OCI-LY3 (cell line): Measurements from ENCODE around the gene TIPARP.

Source experiments
- H2AFZ ChIP-seq: fragments of 200-600, 300-600 bp; shearing (Covaris generic); 2 replicates; pipeline ENCODE4 v1.6.0; 2014; ENCODE audit warnings: antibody characterized with exemption, low read depth, low read length
- H3K27ac ChIP-seq: fragments of 200-600, 300-600 bp; sonication (generic); 2 replicates; pipeline ENCODE4 v1.5.1; 2014; ENCODE audit warnings: mild to moderate bottlenecking, low read length, moderate library complexity, mixed read lengths
- H3K27me3 ChIP-seq: fragments of 200-600, 300-600 bp; sonication (generic); 2 replicates; pipeline ENCODE4 v1.6.1; 2014; ENCODE audit warnings: low read depth, low read length, mixed read lengths
- H3K36me3 ChIP-seq: fragments of 200-600, 300-600 bp; sonication (generic); replicated peaks from 2 replicates; pipeline ENCODE3; 2014; ENCODE audit warnings: low read depth, low read length, mixed read lengths
- H3K4me1 ChIP-seq: fragments of 300-600, 200-600 bp; sonication (generic); 2 replicates; pipeline ENCODE4 v1.6.1; 2014; ENCODE audit warnings: low read length, mixed read lengths
- H3K4me2 ChIP-seq: fragments of 200-600, 300-600 bp; sonication (generic); 2 replicates; pipeline ENCODE4 v1.6.1; 2014; ENCODE audit warnings: low read length, mixed read lengths
- H3K4me3 ChIP-seq: fragments of 300-600, 200-600 bp; sonication (generic); 2 replicates; pipeline ENCODE4 v1.5.1; 2014; ENCODE audit warnings: antibody characterized with exemption, mild to moderate bottlenecking, low read length, moderate library complexity
- H3K79me2 ChIP-seq: fragments of 300-600, 200-600 bp; shearing (Covaris generic); 2 replicates; pipeline ENCODE4 v1.6.1; 2014; ENCODE audit warnings: mild to moderate bottlenecking, low read length, mixed read lengths
- H3K9ac ChIP-seq: fragments of 300-600, 200-600 bp; shearing (Covaris generic); 2 replicates; pipeline ENCODE4 v1.6.0; 2014; ENCODE audit warnings: mild to moderate bottlenecking, low read length, moderate library complexity
- H3K9me3 ChIP-seq: fragments of 200-600, 300-600 bp; shearing (Covaris generic); 2 replicates; pipeline ENCODE4 v1.6.1; 2014; ENCODE audit warnings: low read length, mixed read lengths; ENCODE audit not compliant: insufficient read depth
- H4K20me1 ChIP-seq: fragments of 200-600, 300-600 bp; sonication (generic); 2 replicates; pipeline ENCODE4 v1.6.1; 2016; ENCODE audit warnings: low read length, mixed read lengths; ENCODE audit not compliant: insufficient read depth
- EZH2phosphoT487 ChIP-seq: fragments of 200-600 bp; shearing (Covaris generic); IDR thresholded peaks from 2 replicates; pipeline ENCODE4 v1.6.1; 2018; ENCODE audit warnings: antibody characterized with exemption, mixed run types, low read depth
- TF ChIP-seq, protein P1 (sequence below): fragments of 200-600, 300-600 bp; sonication (generic); IDR thresholded peaks from 2 replicates; pipeline ENCODE4 v1.5.1; 2014; ENCODE audit warnings: antibody characterized with exemption, low read length, low read depth

The TIPARP gene

GRCh38 chr3:156628836-156629618 lies 45.4 kb upstream of the TIPARP start:
- H3K9ac ChIP-seq = no peak overlapping the region
- H3K4me1 ChIP-seq = no peaks in the 10 kb centered on the region
- no peak for TF ChIP-seq EZH2phosphoT487
- TF ChIP-seq, protein P1, sequence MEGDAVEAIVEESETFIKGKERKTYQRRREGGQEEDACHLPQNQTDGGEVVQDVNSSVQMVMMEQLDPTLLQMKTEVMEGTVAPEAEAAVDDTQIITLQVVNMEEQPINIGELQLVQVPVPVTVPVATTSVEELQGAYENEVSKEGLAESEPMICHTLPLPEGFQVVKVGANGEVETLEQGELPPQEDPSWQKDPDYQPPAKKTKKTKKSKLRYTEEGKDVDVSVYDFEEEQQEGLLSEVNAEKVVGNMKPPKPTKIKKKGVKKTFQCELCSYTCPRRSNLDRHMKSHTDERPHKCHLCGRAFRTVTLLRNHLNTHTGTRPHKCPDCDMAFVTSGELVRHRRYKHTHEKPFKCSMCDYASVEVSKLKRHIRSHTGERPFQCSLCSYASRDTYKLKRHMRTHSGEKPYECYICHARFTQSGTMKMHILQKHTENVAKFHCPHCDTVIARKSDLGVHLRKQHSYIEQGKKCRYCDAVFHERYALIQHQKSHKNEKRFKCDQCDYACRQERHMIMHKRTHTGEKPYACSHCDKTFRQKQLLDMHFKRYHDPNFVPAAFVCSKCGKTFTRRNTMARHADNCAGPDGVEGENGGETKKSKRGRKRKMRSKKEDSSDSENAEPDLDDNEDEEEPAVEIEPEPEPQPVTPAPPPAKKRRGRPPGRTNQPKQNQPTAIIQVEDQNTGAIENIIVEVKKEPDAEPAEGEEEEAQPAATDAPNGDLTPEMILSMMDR = no peak
- no peak overlapping the region for H3K4me2 ChIP-seq
- no peaks in the 10 kb centered on the region for H3K9me3 ChIP-seq
- H3K27me3 ChIP-seq = no peaks in the 10 kb centered on the region
- H2AFZ ChIP-seq = no peak overlapping the region
- H4K20me1 ChIP-seq = no peaks in the 10 kb centered on the region
- no peak overlapping the region for H3K27ac ChIP-seq
- H3K4me3 ChIP-seq = no peak overlapping the region
- no peaks in the 10 kb centered on the region for H3K36me3 ChIP-seq
- no peaks in the 10 kb centered on the region for H3K79me2 ChIP-seq

DNA sequence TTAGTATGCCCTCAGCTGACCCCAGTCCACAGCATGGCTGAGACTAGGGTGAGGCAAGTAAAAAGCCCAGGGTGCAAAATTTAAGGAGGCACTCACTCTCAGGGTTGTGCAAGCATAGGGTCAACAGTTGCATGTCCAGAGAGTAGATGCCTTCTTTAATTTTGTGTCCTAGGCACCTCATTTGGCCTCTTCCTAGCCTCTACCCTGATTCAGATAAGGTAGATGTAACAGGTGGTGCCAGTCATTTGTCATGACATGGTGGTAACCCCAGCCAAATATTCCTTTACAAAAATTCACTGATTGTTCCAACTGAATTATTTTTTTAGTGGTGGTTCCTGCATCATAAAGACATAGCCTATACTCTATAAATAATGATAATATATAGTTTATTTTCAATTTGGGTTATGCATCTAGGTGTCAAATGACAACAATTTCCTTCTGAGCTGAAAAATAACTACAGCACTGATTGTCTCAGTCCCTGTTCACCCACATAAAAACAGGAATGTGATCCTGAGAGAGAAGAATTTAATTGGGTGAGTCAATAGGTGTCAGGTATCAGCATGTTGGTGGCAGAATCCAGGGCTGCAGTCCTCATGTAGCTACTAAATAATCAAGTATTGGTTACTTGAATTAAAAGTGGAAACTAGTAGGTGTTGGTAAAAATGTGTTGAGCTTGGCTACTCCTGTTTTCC lies 44.2 kb upstream of the TIPARP start:
- TF ChIP-seq, protein P1 = no peak
- TF ChIP-seq EZH2phosphoT487 = no peak
- Histone ChIP-seq H3K9ac (no peak overlapping the region), H2AFZ (no peak overlapping the region), H4K20me1 (no peaks in the 10 kb centered on the region), H3K4me3 (no peak overlapping the region), H3K4me2 (no peak overlapping the region), H3K36me3 (no peaks in the 10 kb centered on the region), H3K27me3 (no peaks in the 10 kb centered on the region), H3K9me3 (no peaks in the 10 kb centered on the region), H3K79me2 (no peaks in the 10 kb centered on the region), H3K27ac (no peak overlapping the region), H3K4me1 (no peaks in the 10 kb centered on the region)

- H4K20me1 ChIP-seq = no peaks in the 10 kb centered on the region
- no peaks in the 10 kb centered on the region for H3K27me3 ChIP-seq
- H3K4me3 ChIP-seq = no peak overlapping the region
- H3K79me2 ChIP-seq = no peaks in the 10 kb centered on the region
- no peak for TF ChIP-seq EZH2phosphoT487
- TF ChIP-seq, protein P1 = no peak
- H3K9ac ChIP-seq = no peak overlapping the region
- no peak overlapping the region for H3K4me2 ChIP-seq
- no peak overlapping the region for H3K27ac ChIP-seq
- no peaks in the 10 kb centered on the region for H3K36me3 ChIP-seq
- no peaks in the 10 kb centered on the region for H3K4me1 ChIP-seq
- H2AFZ ChIP-seq = no peak overlapping the region
- H3K9me3 ChIP-seq = no peaks in the 10 kb centered on the region
These were observed 43.7 kb upstream of the TIPARP start for GRCh38 chr3:156630773-156631093.

GRCh38 chr3:156631323-156631722 lies 43.1 kb upstream of the TIPARP start:
- H3K9me3 ChIP-seq = no peaks in the 10 kb centered on the region

More at GRCh38 chr3:156631323-156631722, 43.1 kb upstream of the TIPARP start:
- H3K4me3 ChIP-seq = no peak overlapping the region
- H3K9ac ChIP-seq = no peak overlapping the region
- TF ChIP-seq EZH2phosphoT487 = no peak
- TF ChIP-seq, protein P1 = no peak
- no peak overlapping the region for H2AFZ ChIP-seq
- H3K79me2 ChIP-seq = no peaks in the 10 kb centered on the region
- H3K27me3 ChIP-seq = no peaks in the 10 kb centered on the region
- no peak overlapping the region for H3K27ac ChIP-seq
- H4K20me1 ChIP-seq = no peaks in the 10 kb centered on the region
- no peaks in the 10 kb centered on the region for H3K36me3 ChIP-seq
- H3K4me1 ChIP-seq = no peaks in the 10 kb centered on the region
- H3K4me2 ChIP-seq = no peak overlapping the region
